Peyer's patch (tissue), 4 donors: ENCODE data around the gene SBF2. TPM values are rescaled to one million over a fixed set of nuclear protein-coding genes. Genes with fewer than 3 reads are reported as not detected.

ENCODE experiments used
- DNase-seq, 3 donors: peaks; one replicate each; pipeline ENCODE4 v3.0.0-alpha.2; 2017 to 2019
- H3K27ac ChIP-seq, 4 donors: fragments of 200-600 bp; sonication (generic); one replicate each; pipeline ENCODE4 v1.5.1; 2016 to 2019
- H3K27me3 ChIP-seq, 2 donors: fragments of 200-600 bp; sonication (generic); one replicate each; pipeline ENCODE4 v1.5.1; 2019
- H3K36me3 ChIP-seq, 3 donors: fragments of 200-600 bp; sonication (generic); one replicate each; pipeline ENCODE4 v1.5.1; 2016 to 2019
- H3K4me1 ChIP-seq, 4 donors: fragments of 200-600 bp; sonication (generic); one replicate each; pipeline ENCODE4 v1.5.1; 2016 to 2019
- H3K4me3 ChIP-seq, 4 donors: fragments of 200-600 bp; sonication (generic); 1 replicate in 3 of 4; 2 replicates in 1 of 4; pipeline ENCODE4 v1.5.1; 2016 to 2019; ENCODE audit warnings: mild to moderate bottlenecking in 1 of 4
- H3K9me3 ChIP-seq, 4 donors: fragments of 200-600 bp; sonication (generic); one replicate each; pipeline ENCODE4 v1.5.1; 2016 to 2019; ENCODE audit warnings: mild to moderate bottlenecking in 1 of 4
- CTCF ChIP-seq, 6 experiments: fragments of 450-650 bp in 4 of 6; fragments of 200-600 bp in 2 of 6; sonication (generic) in 1 of 6; IDR thresholded peaks; one replicate each; pipeline ENCODE4 v1.5.1; 2017 to 2019; ENCODE audit warnings: antibody characterized with exemption in 6 of 6, mild to moderate bottlenecking in 3 of 6, moderate library complexity in 1 of 6
- POLR2A ChIP-seq, 2 donors: fragments of 450-650 bp; IDR thresholded peaks; one replicate each; pipeline ENCODE4 v1.5.1; 2017; ENCODE audit warnings: antibody characterized with exemption in 2 of 2, mild to moderate bottlenecking in 2 of 2, moderate library complexity in 2 of 2
- total RNA-seq, 4 donors: library from RNA; depleted of rRNA; stranded (reverse); fragments of >200 nt; gene quantifications; one replicate each; pipeline ENCODE4 v1.1.0, GENCODE V29; 2016

Gene SBF2
- total RNA-seq, 4 donors from 2014 or later = 52.7 to 70.1 (median 56.7) TPM

GRCh38 chr11:10329356-10329755, 35.3 kb upstream of the SBF2 start:
- Histone ChIP-seq H3K27me3 (no peaks in the 10 kb centered on the region), H3K36me3 (no peaks in the 10 kb centered on the region), H3K4me1 (peaks cover 0 to 35% (median 3%) of the 10 kb centered on the region in 4 donors), H3K27ac (peak overlapping the region in 1 of 4 donors; percentile 18), H3K9me3 (no peaks in the 10 kb centered on the region), H3K4me3 (no peak overlapping the region)
- no peak for DNase-seq
- no peak for TF ChIP-seq POLR2A (IDR thresholded peaks at IDR 0.05)
- no peak for TF ChIP-seq CTCF (IDR thresholded peaks at IDR 0.05)

DNA sequence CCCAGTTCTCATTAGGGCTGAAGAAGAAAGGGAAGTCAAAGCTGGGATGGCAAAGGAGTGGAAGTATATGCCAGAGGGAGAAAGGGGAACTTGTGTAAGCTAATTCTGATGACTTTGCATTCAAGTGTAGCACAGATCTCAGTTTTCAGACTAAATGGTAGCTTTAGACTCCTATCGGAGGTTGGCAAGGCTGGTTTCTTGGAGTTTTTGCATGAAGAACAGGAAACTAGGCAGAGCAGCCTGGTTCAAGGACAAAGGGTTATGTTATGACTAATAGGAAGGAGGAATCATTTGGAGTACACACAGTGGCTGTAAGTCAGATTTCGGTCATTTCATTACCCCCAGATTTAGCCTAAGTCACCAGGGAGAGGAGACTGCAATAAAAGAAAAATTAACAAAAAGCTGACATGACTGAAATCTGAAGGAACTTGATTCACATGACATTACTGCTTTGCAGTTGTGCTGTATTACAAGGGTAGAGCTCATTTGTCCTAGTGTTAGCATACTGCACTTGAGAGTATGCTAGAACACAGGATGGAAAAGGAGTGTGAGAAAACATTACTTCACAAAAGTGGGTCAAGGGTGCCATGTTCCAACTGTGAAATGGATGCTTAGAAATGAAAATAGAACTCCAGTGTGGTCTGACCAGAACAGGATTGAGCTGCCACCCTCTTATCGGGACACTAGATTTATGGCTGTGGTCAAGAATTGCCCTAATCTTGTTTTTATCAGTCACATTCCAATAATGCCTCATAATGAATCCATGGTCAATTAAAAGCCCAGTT, 34.5 kb upstream of the SBF2 start:
- Histone ChIP-seq H3K36me3 (no peaks in the 10 kb centered on the region), H3K4me3 (no peak overlapping the region), H3K27ac (peak overlapping the region in 1 of 4 donors; percentile 18), H3K27me3 (no peaks in the 10 kb centered on the region), H3K4me1 (peaks cover 0 to 37% (median 3%) of the 10 kb centered on the region in 4 donors), H3K9me3 (no peaks in the 10 kb centered on the region)
- no peak for DNase-seq
- TF ChIP-seq POLR2A (IDR thresholded peaks at IDR 0.05) (no peak), CTCF (IDR thresholded peaks at IDR 0.05) (no peak)

DNA sequence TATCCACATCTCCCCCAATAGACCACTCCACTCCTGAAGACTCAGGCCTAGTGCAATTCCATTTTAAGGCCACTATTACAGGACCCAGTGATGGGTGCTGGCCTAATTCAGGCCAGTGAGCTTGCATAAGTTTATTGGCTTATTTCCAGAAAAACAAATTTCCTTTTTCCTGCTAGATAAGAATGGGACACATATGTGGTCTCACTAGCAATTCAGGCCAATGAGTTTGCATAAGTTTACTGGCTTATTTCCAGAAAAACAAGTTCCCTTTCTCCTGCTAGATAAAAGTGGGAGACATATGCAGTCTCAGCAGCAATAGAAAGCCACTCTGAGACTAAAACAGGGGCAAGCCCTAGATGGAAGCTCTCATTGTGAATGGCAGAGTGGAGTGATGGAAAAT, 33.2 kb upstream of the SBF2 start:
- Histone ChIP-seq H3K9me3 (no peaks in the 10 kb centered on the region), H3K36me3 (no peaks in the 10 kb centered on the region), H3K4me1 (peaks cover 0 to 47% (median 3%) of the 10 kb centered on the region in 4 donors), H3K4me3 (no peak overlapping the region), H3K27me3 (no peaks in the 10 kb centered on the region), H3K27ac (peak overlapping the region; percentile 41 to 71 (median 56))
- DNase-seq = no peak
- TF ChIP-seq CTCF (IDR thresholded peaks at IDR 0.05) (no peak), POLR2A (IDR thresholded peaks at IDR 0.05) (no peak)

GRCh38 chr11:10326012-10326964, 32.3 kb upstream of the SBF2 start:
- H3K4me1 ChIP-seq = peaks cover 0 to 47% (median 3%) of the 10 kb centered on the region in 4 donors
- peak overlapping the region; percentile 41 to 71 (median 56) for H3K27ac ChIP-seq
- H3K4me3 ChIP-seq = no peak overlapping the region
- no peaks in the 10 kb centered on the region for H3K9me3 ChIP-seq
- peak in 2 of 3 donors; percentile 70 to 84 for DNase-seq
- no peak for TF ChIP-seq POLR2A (IDR thresholded peaks at IDR 0.05)
- TF ChIP-seq CTCF (IDR thresholded peaks at IDR 0.05) = no peak
- H3K27me3 ChIP-seq = no peaks in the 10 kb centered on the region
- H3K36me3 ChIP-seq = no peaks in the 10 kb centered on the region

DNA sequence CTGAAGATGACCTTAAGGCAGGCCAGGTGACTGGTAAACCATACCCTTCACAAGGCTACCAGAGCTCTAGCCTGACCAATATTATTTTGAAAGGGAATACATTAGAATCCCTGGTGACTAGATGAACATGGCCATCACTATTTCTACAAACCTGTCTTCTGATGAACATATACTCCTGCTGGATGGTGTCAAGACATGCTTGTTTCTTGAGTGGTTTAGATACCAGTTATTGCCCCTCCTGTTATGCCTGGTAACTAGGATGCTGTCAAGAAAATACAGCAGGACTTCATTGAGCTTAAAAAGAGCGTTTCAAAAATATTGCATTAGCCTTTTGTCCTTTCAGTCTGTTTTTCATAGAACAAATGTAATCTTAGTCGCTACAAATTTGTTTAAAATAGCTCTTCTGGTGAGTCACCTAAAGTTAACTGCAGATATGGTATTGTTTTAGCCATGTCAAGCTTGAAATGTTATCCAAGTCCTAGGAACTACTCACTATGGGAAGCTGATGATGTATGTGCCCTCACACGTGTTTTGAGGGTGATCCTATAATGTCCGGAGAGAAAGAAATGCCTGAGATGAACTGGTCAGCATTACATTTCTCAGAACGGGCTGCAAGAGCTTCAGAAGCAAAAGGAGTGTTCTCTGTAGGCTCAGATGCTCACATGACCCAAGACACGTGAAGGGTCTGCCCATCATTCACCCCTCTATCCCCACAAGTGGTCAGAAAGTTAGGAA, 31.4 kb upstream of the SBF2 start:
- Histone ChIP-seq H3K27me3 (no peaks in the 10 kb centered on the region), H3K36me3 (no peaks in the 10 kb centered on the region), H3K27ac (peak overlapping the region; percentile 40 to 66 (median 50)), H3K4me1 (peaks cover 0 to 47% (median 3%) of the 10 kb centered on the region in 4 donors), H3K9me3 (no peaks in the 10 kb centered on the region), H3K4me3 (no peak overlapping the region)
- no peak for TF ChIP-seq POLR2A (IDR thresholded peaks at IDR 0.05)
- TF ChIP-seq CTCF (IDR thresholded peaks at IDR 0.05) = no peak
- DNase-seq = no peak
